ENCODE measurements around the gene ZC3H4.

ZC3H4 gene

DNA sequence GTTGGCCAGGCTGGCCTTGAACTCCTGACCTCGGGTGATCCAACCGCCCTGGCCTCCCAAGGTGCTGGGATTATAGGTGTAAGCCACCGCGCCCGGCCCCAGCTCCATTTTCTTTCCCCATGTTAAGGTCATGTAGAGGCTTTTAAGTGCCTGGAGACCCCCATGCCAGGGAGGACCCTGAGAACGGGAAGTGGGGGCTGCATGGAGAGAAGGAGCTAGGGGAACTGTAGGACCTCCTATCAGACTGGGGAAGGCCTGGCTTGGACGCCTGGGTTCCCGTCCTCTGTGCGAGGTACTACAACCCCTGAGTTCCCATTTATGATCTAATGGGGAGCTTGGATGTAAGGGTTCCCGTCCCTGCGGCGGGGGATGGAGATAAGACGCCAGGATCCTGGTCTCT, 94.7 kb downstream of the ZC3H4 start:
- FAIRE-seq: no peak
